ENCODE results near the gene AMER2.

GRCh38 chr13:25186187-25186586, 14.1 kb upstream of the AMER2 start:
- TF ChIP-seq CTCF (conservative IDR thresholded peaks at IDR 0.05) = no peak
- TF ChIP-seq ZFX (IDR thresholded peaks at IDR 0.05) = no peak

All from C4-2B (cell line).